HS-27A (cell line): ENCODE measurements around the gene STK36.

Experiments
- DNase-seq: peaks from one replicate; pipeline ENCODE4 v3.0.0-alpha.2; 2012; ENCODE audit warnings: low read depth, missing footprints

Gene STK36, protein sequence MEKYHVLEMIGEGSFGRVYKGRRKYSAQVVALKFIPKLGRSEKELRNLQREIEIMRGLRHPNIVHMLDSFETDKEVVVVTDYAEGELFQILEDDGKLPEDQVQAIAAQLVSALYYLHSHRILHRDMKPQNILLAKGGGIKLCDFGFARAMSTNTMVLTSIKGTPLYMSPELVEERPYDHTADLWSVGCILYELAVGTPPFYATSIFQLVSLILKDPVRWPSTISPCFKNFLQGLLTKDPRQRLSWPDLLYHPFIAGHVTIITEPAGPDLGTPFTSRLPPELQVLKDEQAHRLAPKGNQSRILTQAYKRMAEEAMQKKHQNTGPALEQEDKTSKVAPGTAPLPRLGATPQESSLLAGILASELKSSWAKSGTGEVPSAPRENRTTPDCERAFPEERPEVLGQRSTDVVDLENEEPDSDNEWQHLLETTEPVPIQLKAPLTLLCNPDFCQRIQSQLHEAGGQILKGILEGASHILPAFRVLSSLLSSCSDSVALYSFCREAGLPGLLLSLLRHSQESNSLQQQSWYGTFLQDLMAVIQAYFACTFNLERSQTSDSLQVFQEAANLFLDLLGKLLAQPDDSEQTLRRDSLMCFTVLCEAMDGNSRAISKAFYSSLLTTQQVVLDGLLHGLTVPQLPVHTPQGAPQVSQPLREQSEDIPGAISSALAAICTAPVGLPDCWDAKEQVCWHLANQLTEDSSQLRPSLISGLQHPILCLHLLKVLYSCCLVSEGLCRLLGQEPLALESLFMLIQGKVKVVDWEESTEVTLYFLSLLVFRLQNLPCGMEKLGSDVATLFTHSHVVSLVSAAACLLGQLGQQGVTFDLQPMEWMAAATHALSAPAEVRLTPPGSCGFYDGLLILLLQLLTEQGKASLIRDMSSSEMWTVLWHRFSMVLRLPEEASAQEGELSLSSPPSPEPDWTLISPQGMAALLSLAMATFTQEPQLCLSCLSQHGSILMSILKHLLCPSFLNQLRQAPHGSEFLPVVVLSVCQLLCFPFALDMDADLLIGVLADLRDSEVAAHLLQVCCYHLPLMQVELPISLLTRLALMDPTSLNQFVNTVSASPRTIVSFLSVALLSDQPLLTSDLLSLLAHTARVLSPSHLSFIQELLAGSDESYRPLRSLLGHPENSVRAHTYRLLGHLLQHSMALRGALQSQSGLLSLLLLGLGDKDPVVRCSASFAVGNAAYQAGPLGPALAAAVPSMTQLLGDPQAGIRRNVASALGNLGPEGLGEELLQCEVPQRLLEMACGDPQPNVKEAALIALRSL (N-terminal part only)

DNA sequence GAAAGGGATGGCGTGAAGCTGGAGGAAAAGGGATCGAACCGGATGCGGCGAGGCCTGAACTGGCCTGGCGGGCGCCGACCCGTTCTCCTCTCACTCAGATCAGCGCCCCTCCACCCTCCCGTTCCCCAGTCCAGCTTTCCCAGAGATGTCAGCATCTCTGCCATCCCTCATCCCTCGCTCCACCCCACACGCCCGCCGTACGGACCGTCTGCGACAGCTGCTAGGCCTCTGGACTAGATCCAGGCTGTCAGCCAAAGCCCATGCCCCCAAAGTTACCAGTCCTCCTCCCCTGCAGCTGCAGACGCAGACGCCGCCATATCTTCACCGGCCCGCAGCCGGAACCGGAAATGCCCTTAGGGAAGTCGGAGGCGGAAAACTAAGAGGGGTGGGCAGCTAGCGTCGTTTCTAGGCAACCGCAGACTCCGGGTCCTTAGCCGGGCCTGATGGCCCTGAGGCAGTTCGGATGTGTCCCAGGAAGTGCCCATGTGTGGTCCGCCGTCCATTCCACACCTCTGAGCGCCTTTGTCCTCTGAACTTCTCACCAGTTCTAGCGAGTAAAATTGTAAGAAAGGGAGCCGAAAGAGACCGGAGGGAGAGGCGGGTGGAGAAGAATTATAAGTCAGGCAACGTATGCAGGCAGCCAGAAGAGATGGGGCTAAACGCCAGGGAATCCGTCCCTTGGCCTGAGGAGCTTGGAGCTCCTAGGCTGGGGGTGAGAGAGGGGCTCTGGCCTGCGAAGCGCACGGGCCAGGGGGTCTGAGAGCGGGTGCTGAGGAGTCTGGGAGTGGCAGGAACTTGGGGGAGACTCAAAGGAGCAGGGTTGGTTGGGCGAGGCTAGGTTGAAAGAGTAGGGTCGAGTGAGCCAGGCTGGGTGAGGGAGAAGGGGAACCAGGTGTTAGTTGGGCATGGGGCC is at the start of gene STK36, which contains the start of gene RNF25:
Gene STK36, plus strand, starts transcription at position 433 of the 913 bp plus-strand sequence. CDS start 744 bp downstream, outside the sequence.
Gene RNF25, minus strand, starts transcription at position 349 of the 913 bp plus-strand sequence. Its CDS starts 32 bp downstream, at position 317.
- DNase-seq = peak; percentile 50

DNA sequence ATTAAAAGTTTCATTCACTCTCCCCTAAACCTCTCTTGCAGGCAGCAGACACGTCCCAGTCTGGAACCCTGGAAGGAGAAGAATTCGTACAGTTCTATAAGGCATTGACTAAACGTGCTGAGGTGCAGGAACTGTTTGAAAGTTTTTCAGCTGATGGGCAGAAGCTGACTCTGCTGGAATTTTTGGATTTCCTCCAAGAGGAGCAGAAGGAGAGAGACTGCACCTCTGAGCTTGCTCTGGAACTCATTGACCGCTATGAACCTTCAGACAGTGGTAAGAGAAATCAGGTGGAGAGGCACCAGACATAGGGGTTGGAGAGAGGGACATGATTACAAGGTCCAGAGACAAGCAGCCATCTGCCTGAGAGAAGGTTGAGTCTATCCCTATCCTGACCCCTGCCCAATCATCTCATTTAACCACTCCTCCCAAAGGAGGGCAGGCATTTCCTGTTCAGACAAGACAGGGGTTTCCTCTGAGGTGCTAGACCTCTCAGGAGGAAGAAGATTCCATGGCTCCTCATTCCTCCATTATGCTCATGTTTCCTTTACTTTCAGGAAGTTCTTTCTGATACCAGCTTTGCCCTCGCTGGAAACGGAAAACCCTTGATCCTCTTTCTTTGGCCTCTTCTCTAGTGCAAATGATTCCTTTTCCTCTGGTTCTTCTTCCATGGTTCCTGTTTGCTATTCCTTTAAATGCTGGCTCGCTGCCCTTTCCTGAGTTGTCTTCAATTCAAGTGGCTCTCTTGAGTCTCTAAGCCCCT is 49.1 kb upstream of the STK36 start:
- no peak for DNase-seq

DNA sequence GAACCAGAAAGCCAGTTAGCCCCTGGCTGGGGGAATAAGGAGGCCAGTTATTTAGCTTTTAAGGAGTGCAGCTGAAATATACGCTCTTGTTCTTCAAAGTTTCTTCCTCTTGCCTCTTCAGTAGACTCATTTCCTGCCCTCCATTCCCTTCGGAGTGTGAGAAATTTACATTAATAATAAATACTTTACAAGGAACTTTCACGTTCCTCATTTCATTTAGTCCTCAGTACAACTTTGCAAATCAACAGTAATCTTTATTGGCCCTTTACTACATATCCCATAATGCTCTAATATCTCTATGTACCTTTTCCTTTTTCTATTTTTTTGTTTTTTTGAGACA is 48.5 kb upstream of the STK36 start:
- no peak for DNase-seq

DNA sequence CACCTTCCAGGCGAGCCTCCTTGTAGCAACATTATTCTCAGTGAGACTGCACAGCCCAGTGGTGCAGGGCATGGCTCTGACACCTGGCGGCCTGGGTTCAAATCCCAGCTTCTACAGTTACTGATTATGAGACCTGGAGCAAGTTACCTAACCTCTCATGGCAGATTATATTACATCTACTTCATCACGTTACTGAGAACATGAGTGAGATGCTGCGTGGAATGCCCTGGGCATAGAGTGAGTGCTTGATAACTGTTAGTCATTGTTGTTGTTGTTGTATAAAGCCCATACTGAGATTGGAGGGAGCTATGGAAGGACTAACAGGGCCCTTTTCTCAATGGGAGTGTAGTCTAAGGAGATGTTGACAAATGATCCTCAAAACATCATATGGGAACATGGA is 45.5 kb upstream of the STK36 start:
- no peak for DNase-seq

DNA sequence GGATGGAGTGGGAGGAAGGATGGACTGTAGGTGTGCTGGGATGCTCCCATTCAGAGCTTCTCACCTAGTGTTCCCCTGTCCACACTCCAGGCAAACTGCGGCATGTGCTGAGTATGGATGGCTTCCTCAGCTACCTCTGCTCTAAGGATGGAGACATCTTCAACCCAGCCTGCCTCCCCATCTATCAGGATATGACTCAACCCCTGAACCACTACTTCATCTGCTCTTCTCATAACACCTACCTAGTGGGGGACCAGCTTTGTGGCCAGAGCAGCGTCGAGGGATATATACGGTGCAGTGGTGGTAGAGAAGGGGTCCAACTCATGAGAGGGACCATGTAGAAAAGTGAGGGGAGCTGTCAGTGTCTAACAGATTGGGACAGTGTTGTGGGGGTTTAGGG is 43.9 kb upstream of the STK36 start:
- DNase-seq = no peak

DNA sequence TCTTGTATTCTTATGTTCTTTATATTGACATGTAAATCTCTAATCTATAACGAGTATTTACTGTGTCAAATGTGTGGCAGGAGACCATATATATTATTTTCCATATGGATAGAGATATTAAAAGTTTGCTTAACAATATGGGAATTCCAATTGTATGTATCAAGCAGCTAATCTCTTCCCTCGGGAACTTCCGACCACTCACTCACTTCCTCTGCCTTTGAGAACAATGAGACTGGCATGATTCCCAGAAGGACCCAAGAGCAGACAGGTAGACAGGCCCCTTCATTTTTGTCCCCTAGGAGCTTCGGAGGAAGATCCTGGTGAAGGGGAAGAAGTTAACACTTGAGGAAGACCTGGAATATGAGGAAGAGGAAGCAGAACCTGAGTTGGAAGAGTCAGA is 40.0 kb upstream of the STK36 start:
- no peak for DNase-seq

DNA sequence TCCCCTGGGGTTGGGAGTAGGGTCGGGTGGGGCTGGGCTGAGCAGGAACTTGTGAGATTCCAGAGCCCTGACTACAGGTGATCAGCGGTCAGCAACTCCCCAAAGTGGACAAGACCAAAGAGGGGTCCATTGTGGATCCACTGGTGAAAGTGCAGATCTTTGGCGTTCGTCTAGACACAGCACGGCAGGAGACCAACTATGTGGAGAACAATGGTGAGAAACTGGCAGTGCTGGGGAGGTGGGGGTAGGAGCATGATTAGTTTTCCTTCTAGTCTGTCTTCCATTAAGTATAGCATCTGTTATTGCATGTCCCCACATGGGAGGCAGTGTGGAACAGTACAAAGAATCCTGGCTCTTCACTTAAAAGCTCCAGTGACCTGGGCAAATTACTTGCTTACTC is 36.2 kb upstream of the STK36 start:
- no peak for DNase-seq

DNA sequence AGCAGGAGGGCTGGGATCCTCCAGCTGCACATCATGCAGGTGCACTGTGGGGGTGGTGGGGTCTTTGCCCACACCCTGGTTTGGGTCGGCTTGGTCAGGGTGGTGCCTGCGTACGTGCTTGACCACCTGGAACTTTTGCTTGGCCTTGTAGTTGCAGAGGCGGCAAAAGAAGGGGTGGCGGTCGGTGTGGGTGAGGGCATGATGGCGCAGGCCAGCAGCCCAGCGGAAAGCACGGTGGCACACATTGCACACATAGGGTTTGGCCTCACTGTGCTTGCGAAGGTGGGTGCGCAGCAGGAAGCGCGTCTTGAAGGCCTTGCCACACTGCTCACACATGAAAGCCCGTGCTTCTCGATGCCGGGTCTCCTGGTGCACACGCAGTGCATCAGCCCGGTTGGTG is 33.5 kb upstream of the STK36 start:
- no peak for DNase-seq

DNA sequence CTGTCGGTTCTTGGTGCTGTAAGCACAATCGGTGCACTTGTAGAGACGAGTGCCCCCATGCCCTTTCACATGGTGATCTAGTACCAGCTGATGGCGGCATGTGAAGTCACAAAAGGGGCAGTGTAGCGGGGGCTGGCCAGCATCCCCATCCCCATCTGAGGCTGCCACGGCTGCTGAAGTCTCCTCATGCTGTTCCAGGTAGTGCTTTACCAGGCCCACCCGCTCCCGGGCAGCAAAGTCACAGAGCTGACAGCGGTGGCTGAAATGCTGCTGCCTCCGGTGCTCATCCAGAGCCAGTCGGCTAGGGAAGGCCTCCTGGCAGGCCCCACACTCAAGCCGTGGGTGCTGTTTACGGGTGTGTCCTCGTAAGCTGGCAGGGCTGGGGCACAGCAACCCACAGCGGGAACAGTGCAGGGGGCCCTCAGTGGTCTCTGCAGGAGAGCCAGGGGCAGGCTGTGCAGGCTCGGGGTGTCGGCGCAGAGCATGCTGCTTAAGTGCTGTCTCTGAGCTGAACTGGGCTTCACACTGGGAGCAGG is 29.7 kb upstream of the STK36 start:
- DNase-seq = no peak

DNA sequence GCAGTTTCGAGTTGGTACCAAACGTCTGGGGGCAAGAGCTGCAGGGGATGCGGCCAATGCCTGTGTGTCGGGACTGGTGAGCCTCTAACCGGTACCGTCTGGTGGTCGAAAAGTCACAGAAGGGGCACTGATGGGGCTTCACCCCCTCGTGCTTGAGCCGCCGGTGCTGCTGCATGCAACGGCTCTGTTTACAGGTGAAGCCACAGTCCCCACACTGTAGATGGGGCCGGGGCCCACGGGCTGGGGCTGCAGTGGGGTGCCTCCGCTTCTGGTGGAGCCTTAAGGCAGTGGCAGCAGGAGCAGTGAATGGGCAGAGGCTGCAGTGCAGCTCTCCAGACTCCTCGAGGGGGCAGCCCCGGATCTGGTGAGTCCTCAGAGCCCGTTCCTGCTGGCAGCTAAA is 29.1 kb upstream of the STK36 start:
- no peak for DNase-seq

DNA sequence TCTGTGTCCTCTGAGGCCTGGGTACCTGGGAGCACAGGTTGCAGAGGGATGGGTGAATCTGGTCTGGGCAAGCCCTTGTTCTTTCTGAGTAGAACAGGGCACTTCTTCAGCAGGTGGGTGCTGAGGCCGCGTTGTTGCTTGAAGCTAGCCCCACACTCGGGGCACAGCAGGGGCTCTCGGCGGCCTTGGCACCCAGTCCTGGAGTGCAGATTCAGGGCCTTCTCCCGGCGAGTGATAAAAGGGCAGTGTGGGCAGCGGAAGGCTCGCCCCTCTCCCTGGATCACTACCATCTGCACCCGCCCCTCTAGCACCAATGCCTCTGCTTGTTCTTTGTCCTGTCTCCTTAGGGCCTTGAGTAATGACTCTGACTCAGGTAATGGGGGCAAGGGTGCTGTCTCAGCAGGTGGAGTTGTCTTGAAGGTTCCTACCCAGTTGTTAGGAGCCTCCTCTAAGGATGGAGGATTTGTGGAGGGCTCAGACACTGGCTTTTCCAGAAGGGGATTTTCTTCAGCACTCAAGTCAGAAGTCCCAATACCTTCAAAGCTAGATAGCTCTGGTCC is 28.1 kb upstream of the STK36 start:
- DNase-seq = no peak

DNA sequence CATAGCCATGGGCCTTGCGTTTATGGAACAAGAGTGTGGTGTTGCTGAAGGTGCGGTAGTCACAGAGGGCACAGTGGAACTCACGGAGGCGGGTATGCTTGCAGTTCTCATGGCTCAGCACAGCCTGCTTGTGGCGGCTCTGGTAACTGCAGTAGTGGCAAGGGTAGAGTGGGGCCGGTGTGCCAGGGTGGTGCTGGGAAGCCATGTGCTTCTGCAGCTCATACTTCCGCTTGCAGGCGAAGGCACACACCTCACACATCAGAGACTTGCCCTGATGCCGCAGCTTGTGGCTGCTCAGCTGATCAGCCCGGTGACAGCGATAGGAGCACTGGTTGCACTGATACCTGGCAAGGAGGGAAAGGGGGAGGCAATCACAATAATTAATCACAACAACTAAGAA is 27.2 kb upstream of the STK36 start:
- no peak for DNase-seq

DNA sequence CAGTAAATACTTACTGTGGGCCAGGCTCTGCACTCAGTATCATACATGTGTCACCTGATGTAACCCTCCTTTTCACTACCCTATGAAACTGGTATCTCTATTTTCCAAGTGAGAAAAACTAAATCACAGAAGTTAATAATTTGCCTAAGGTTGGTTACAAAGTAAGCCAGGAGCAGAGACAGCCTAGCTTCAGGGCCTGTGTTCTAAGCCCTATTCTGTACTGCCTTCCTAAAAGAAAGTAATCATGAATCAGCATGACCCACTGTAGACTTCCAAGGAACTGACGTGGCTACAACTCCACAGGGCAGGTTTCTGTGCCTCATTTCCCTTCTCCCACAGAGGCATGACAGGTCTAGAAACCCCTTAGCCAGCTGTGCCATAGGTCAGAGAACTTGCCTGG is 26.8 kb upstream of the STK36 start:
- no peak for DNase-seq

DNA sequence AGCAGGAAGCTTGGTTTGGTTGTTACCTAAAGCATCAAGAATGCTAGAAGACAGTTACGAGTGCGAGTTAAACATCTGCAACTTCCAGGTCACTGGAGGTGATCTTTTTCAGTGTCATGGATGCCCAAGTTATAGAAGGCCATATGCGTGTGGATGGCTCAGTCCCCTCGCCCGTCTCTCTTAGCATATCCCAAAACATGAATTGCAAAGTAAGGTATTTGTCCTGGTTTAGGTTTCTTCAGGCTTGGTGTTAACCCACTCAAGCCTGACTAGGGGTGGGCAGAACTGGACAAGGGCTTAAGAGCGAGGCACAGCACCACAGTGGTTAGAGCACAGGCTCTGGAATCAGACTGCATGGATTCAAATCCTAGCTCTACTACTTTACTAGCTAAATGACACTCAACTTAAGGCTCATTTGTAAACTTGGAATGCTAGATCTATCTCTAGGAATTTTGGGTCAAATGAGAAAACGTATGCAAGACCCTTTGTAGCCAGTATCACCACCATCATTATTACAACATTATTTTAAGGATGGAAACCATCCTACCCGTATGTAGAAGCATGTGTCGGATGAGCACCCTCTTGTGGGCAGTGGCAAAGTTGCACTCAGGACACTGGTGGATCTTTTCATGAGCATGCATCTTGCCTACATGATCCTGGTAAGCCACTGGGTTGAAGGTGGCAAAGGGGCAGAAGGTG is 23.6 kb upstream of the STK36 start:
- DNase-seq = no peak

DNA sequence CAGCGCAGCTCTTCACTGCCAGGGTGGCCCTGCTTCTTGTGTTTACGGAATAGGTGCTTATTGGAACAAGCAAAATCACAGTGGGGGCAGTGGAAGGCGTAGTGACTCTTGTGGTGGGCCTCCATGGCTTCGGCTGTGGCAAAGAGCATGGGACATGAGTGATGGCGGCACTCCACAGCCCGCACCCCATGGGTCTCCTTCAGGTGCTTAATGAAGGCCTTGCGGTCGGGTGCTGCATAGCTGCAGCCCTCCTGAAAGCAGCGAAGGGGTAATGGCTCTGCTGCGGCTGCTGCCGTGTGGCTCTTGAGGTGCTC is 23.1 kb upstream of the STK36 start:
- DNase-seq = no peak

DNA sequence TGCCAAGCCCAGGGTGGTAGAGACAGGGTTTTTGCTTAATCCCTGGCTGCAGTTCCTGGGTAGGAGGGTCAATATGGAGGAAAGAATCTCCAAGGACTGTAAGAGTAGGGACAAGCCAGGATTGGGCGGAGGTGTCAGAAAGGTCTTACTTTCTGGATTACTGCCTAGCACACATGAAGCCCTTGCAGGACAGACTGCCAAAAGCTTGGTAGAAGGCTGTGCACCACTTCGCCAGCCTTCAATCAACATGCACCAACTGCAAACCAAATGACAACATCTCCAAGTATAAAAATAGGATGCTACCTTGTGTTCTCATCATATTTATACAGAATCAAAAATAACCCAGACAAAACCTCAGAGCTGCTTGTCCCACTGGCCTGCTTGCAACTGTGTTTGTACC is 16.1 kb upstream of the STK36 start:
- DNase-seq = no peak

DNA sequence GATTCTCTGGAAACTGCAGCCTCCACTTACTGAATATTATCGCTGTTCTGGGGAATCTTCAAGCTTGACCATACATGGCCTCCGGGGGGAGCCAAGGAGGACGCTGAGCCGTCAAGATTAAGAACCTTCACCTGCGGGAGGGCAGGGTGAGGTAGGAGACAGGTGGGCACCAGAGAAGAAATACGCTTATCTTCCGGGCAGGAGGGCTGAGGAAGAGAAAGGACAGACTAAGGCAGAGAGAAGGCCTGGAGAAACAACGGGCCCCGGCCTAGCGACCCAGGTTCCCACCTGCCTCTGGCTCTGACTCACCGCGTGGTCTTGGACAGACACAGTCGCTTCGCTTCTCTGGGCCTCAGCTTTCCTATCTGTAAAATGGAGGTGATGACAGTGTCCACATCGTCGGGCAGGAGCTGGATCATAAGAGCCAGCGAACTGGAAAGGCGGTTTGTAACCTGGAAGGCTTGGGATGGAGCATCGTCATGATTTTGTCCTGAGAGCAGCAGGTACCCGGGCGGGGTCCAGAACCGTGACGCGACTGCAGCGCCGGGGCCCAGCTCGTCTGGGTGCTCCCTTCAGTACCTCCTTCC is 13.1 kb upstream of the STK36 start:
- DNase-seq = no peak

DNA sequence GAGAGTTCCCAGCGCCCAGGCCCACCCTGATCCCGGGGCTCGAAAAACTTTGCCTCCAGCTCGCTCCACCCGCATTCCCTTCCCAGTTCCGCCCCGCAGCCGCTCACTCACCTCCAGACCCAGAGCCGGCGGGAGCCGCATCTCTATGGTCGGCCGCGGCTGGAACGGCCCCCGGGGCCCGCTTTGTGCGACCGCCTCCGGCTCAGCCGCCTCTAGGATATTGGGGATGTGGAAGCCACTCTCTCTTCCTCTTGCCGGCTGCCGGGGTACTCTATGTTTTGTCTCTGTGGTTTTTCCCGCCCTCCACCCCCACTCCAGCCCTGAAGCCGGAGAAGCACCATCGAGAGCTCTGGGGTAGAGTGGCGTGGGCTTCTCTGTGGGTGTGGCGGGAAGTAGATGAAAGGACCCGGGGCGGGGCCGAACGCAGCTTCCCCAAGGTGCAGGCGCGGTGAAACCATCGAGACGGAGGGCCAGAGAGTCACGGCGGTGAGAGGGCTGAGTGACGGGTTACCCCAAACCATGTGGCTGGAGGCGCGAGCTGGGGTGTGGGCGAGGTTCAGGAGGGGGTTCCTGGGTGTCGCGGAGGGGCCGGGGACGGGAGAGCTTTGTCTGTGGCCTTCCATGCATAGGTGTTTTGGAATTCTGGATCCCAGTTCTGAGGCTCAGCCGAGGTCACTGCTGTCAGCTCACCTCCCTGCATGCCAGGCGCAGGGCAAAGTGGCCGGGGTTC is 12.5 kb upstream of the STK36 start, which contains the start of the genes BCS1L and ZNF142:
Gene BCS1L, plus strand, starts transcription at position 426 of the 730 bp plus-strand sequence. CDS start 1,305 bp downstream, outside the sequence.
Gene ZNF142, minus strand, starts transcription at position 366 of the 730 bp plus-strand sequence. CDS start 3,194 bp downstream, outside the sequence.
- DNase-seq = peak; percentile 61
